GM18507 (cell line): ENCODE measurements around the gene APOA1.
"Not testable (repeated sequence)": the region's sequence is repeated elsewhere in the genome, so short reads cannot be mapped to it uniquely, and the experiment has no call there.

Source experiments
- DNase-seq: peaks from one replicate; pipeline ENCODE4 v3.0.0; 2011; ENCODE audit warnings: low read depth; ENCODE audit not compliant: insufficient read length; ENCODE audit errors: extremely low spot score
- FAIRE-seq: peaks from 2 replicates; lab custom pipeline; 2011; peaks lifted over from hg19 to GRCh38; lab: Jason Lieb, UNC

Gene APOA1

GRCh38 chr11:116835791-116836631, 1.4 kb downstream of the APOA1 start:
- peak; percentile 89 for FAIRE-seq

GRCh38 chr11:116835042-116835772, 2.2 kb downstream of the APOA1 start:
- FAIRE-seq, result no peak
- no peak for DNase-seq

More at GRCh38 chr11:116835791-116836631, 1.4 kb downstream of the APOA1 start:
- DNase-seq, result peak; percentile 85

- not testable (repeated sequence) for FAIRE-seq, DNase-seq
These were observed 2.8 kb downstream of the APOA1 start for GRCh38 chr11:116834535-116835041.

- DNase-seq (no peak), FAIRE-seq (no peak)
These were observed 3.4 kb downstream of the APOA1 start for GRCh38 chr11:116833816-116834534.

- DNase-seq, result no peak
- FAIRE-seq, result no peak
These were observed 4.0 kb downstream of the APOA1 start for GRCh38 chr11:116833491-116833815.

- FAIRE-seq, result no peak
- DNase-seq, result no peak
These were observed 4.8 kb downstream of the APOA1 start for GRCh38 chr11:116832350-116833290.

- DNase-seq (no peak), FAIRE-seq (no peak)
These were observed 5.6 kb downstream of the APOA1 start for GRCh38 chr11:116831790-116832349.

GRCh38 chr11:116830184-116830912, 7.1 kb downstream of the APOA1 start:
- FAIRE-seq (no peak), DNase-seq (no peak)

GRCh38 chr11:116829525-116830183, 7.8 kb downstream of the APOA1 start, which contains the start of gene APOC3:
Gene APOC3, plus strand, starts transcription at chr11:116829907. Its CDS starts 676 bp downstream, at chr11:116830583.
- DNase-seq, result no peak
- no peak for FAIRE-seq

- FAIRE-seq (no peak), DNase-seq (no peak)
These were observed 8.5 kb downstream of the APOA1 start for GRCh38 chr11:116828632-116829524.

GRCh38 chr11:116827461-116827860, 10.0 kb downstream of the APOA1 start:
- no peak for FAIRE-seq
- DNase-seq, result no peak

- DNase-seq, result no peak
- FAIRE-seq, result no peak
These were observed 10.5 kb downstream of the APOA1 start for GRCh38 chr11:116826751-116827431.

GRCh38 chr11:116825854-116826750, 11.3 kb downstream of the APOA1 start:
- DNase-seq, result no peak
- no peak for FAIRE-seq

- FAIRE-seq, result no peak
- no peak for DNase-seq
These were observed 12.0 kb downstream of the APOA1 start for GRCh38 chr11:116825434-116825833.
